ENCODE data around the gene ARHGEF6. TPM values are rescaled to one million over a fixed set of nuclear protein-coding genes. Genes with fewer than 3 reads are reported as not detected.

The ARHGEF6 gene
- 0.09 to 0.16 TPM (median 0.14 TPM) in 5 replicates for total RNA-seq (2022; extraction: Qiagen RNA extraction; ENCODE audit: low read depth)

GRCh38 chrX:136780763-136781162 is at the start of gene ARHGEF6:
Gene ARHGEF6, minus strand, starts transcription at chrX:136780932. Its CDS starts 50 bp downstream, at chrX:136780882.

GRCh38 chrX:136647677-136648360 is 132.9 kb downstream of the ARHGEF6 start, which contains the start of gene CD40LG:
Gene CD40LG, plus strand, starts transcription at chrX:136648158. Its CDS starts 91 bp downstream, at chrX:136648249.

Other genes starting within 250 kb of the ARHGEF6 start
- gene VGLL1, start 248.7 kb downstream of the ARHGEF6 start, total RNA-seq (2022; extraction: Qiagen RNA extraction; ENCODE audit: low read depth): not detected in 5 replicates
- not detected in 5 replicates for gene CD40LG, start 132.8 kb downstream of the ARHGEF6 start, total RNA-seq (2022; extraction: Qiagen RNA extraction; ENCODE audit: low read depth)
- 227 to 291 TPM (median 232 TPM) in 5 replicates for gene RBMX, start 99.8 kb upstream of the ARHGEF6 start, total RNA-seq (2022; extraction: Qiagen RNA extraction; ENCODE audit: low read depth)

Data from A549 treated with CpdA at 1 μM for 4 hours (cell line).